HepG2 (cell line): ENCODE results near the gene PPARA. TPM values are rescaled to one million over a fixed set of nuclear protein-coding genes. Genes with fewer than 3 reads are reported as not detected.

Source experiments
- ATAC-seq: fragments of 200-7000 bp; cut with Tn5 transposase; 3 replicates; pipeline ENCODE4 v1.9.1; 2020; ENCODE audit warnings: mild to moderate bottlenecking, moderate library complexity
- BruUV-seq: library from RNA; stranded (reverse); fragments of 400-500 nt; replicated peaks from 2 replicates; lab custom pipeline; 2021; lab: Mats Ljungman, UMichigan
- CTCF ChIA-PET: fragments of 300-600 bp; formaldehyde crosslinking; extraction: SDS; loops from one replicate; lab custom pipeline; 2021; ENCODE audit warnings: low total read pairs, inconsistent platforms, low intra/inter-chr PET ratio; lab: Yijun Ruan, JAX
- POLR2A ChIA-PET: fragments of 350-600 bp; sonication (Branson Sonifier 250); formaldehyde crosslinking; loops from one replicate; lab custom pipeline; 2020; ENCODE audit warnings: antibody characterized with exemption, inconsistent platforms; lab: Yijun Ruan, JAX
- DNase-seq: peaks from one replicate; pipeline ENCODE4 v3.0.0-alpha.2; 2015; ENCODE audit warnings: low spot score
- FAIRE-seq: peaks from 3 replicates; lab custom pipeline; 2011; peaks lifted over from hg19 to GRCh38; lab: Jason Lieb, UNC
- H2AFZ ChIP-seq: one replicate; pipeline ENCODE4 v1.6.1; 2011; ENCODE audit warnings: low read length, inconsistent platforms
- H3K27ac ChIP-seq: fragments of 300-600 bp; 3 replicates; pipeline ENCODE4 v1.8.0; 2011; ENCODE audit warnings: mixed run types, mild to moderate bottlenecking, mixed read lengths, low read length, inconsistent platforms; ENCODE audit not compliant: insufficient read depth; ENCODE audit errors: extremely low read length
- H3K27me3 ChIP-seq, 2 experiments: fragments of 200-600 bp in 1 of 2; 2 replicates in 1 of 2; 3 replicates in 1 of 2; pipeline versions ENCODE4 v1.6.0 to v1.8.0; 2011; ENCODE audit warnings: low read length in 2 of 2, mild to moderate bottlenecking in 2 of 2, moderate library complexity in 2 of 2, inconsistent platforms in 1 of 2; ENCODE audit not compliant: insufficient read depth in 2 of 2, control insufficient read depth in 1 of 2
- H3K36me3 ChIP-seq, 2 experiments: fragments of 200-600 bp in 1 of 2; replicated peaks in 1 of 2; 2 replicates in 1 of 2; 3 replicates in 1 of 2; pipeline versions ENCODE4 v1.5.1 to v1.8.0; 2011; ENCODE audit warnings: low read length in 2 of 2, inconsistent platforms in 1 of 2; ENCODE audit not compliant: insufficient read depth in 2 of 2, control insufficient read depth in 1 of 2
- H3K4me1 ChIP-seq: 2 replicates; pipeline ENCODE4 v1.5.1; 2012; ENCODE audit warnings: low read length, inconsistent platforms; ENCODE audit not compliant: insufficient read depth
- H3K4me2 ChIP-seq: 2 replicates; pipeline ENCODE4 v1.6.0; 2011; ENCODE audit warnings: low read depth, low read length, inconsistent platforms
- H3K4me3 ChIP-seq, 3 experiments: fragments of 200-600 bp in 1 of 3; sonication (generic), shearing (Covaris generic) in 1 of 3; replicated peaks in 1 of 3; 2 replicates each; pipeline ENCODE4 v1.5.1; 2011 to 2016; ENCODE audit warnings: low read length in 3 of 3, inconsistent platforms in 2 of 3, low read depth in 2 of 3, mild to moderate bottlenecking in 2 of 3, control low read depth in 1 of 3, mixed read lengths in 1 of 3; ENCODE audit not compliant: insufficient read depth in 1 of 3
- H3K79me2 ChIP-seq: one replicate; pipeline ENCODE4 v1.6.1; 2011; ENCODE audit warnings: low read length, inconsistent platforms; ENCODE audit not compliant: insufficient read depth
- H3K9ac ChIP-seq: 2 replicates; pipeline ENCODE4 v1.6.0; 2011; ENCODE audit warnings: mild to moderate bottlenecking, low read depth, low read length, inconsistent platforms; ENCODE audit not compliant: insufficient read depth
- H3K9me3 ChIP-seq: 2 replicates; pipeline ENCODE4 v1.5.1; 2012; ENCODE audit warnings: mild to moderate bottlenecking, low read length
- H4K20me1 ChIP-seq: 2 replicates; pipeline ENCODE4 v1.6.0; 2011; ENCODE audit warnings: inconsistent platforms, mild to moderate bottlenecking, low read length, moderate library complexity; ENCODE audit not compliant: insufficient read depth
- ARNT2 ChIP-seq: sonication (generic); formaldehyde crosslinking; IDR thresholded peaks from 2 replicates; pipeline ENCODE4 v1.8.0; 2022; ENCODE audit warnings: mild to moderate bottlenecking, low read depth, missing genetic modification reagents, moderate library complexity
- GATAD1 ChIP-seq: IDR thresholded peaks from 2 replicates; pipeline ENCODE4 v1.6.1; 2016; ENCODE audit warnings: missing genetic modification reagents, missing compliant biosample characterization
- GZF1 ChIP-seq: sonication (generic); formaldehyde crosslinking; IDR thresholded peaks from 2 replicates; pipeline ENCODE4 v1.5.1; 2020; ENCODE audit warnings: mild to moderate bottlenecking, missing genetic modification reagents
- NCOA5 ChIP-seq: sonication (generic); formaldehyde crosslinking; IDR thresholded peaks from 2 replicates; pipeline ENCODE4 v1.4.0; 2020; ENCODE audit warnings: missing genetic modification reagents
- PHF20 ChIP-seq: sonication (generic); formaldehyde crosslinking; IDR thresholded peaks from 2 replicates; pipeline ENCODE4 v1.5.0; 2020; ENCODE audit warnings: mild to moderate bottlenecking, missing genetic modification reagents
- RFX1 ChIP-seq: fragments of 450-650 bp; IDR thresholded peaks from 2 replicates; pipeline ENCODE4 v1.6.1; 2017
- STAT5B ChIP-seq: sonication (generic); formaldehyde crosslinking; IDR thresholded peaks from 2 replicates; pipeline ENCODE4 v1.4.0; 2020; ENCODE audit warnings: missing genetic modification reagents
- TRIM24 ChIP-seq: sonication (generic); formaldehyde crosslinking; IDR thresholded peaks from 2 replicates; pipeline ENCODE4 v1.8.0; 2022; ENCODE audit warnings: mild to moderate bottlenecking, missing genetic modification reagents
- ZNF530 ChIP-seq: sonication (generic); formaldehyde crosslinking; IDR thresholded peaks from 2 replicates; pipeline ENCODE4 v1.5.0; 2020; ENCODE audit warnings: low read depth, mild to moderate bottlenecking, missing genetic modification reagents
- ZNF839 ChIP-seq: sonication (generic); formaldehyde crosslinking; IDR thresholded peaks from 2 replicates; pipeline ENCODE4 v1.4.0; 2020; ENCODE audit warnings: missing genetic modification reagents, mild to moderate bottlenecking, borderline replicate concordance
- WGBS: methylation state at CpG from one replicate; pipeline ENCODE4 v1.1.6; 2017; ENCODE audit warnings: low lambda C conversion rate; 5-methylcytosine and 5-hydroxymethylcytosine counted together
- in situ Hi-C: cut with HindIII; loops from 2 replicates; pipeline ENCODE4 v1.10.0; 2017; ENCODE audit warnings: low pct_unique_long_range_greater_than_20kb; ENCODE audit not compliant: extremely low pct_ligation_motif_present
- intact Hi-C: fragments of 100-400 bp; cut with micrococcal nuclease; formaldehyde crosslinking; loops from one replicate; pipeline ENCODE4 v1.10.0; 2022; ENCODE audit not compliant: unreplicated experiment
- polyA plus RNA-seq, 8 experiments: library from polyadenylated mRNA; depleted of rRNA in 3 of 8; stranded (reverse) in 7 of 8; unstranded in 1 of 8; fragments of >200 nt; fragmentation: Illumina TruSeq in 4 of 8; extraction: Trizol in 4 of 8; gene quantifications; 2 replicates each; pipeline versions ENCODE4 v1.2.1 to v1.2.3, GENCODE V29; 2011 to 2016; ENCODE audit warnings: low read depth in 4 of 8, missing spikeins in 1 of 8, mixed read lengths in 1 of 8; ENCODE audit not compliant: insufficient read depth in 1 of 8
- total RNA-seq, 5 experiments: library from RNA; depleted of rRNA; stranded (reverse); fragments of >200 nt; fragmentation: Illumina TruSeq; extraction: Trizol; gene quantifications; 2 replicates each; pipeline ENCODE4 v1.2.3, GENCODE V29; 2016; ENCODE audit warnings: low read depth in 1 of 5
- TF ChIP-seq, protein P1 (sequence below): sonication (generic); formaldehyde crosslinking; IDR thresholded peaks from 2 replicates; pipeline ENCODE4 v1.5.0; 2020; ENCODE audit warnings: mild to moderate bottlenecking, missing genetic modification reagents, borderline replicate concordance

The PPARA gene
- total and polyA plus RNA-seq, 2 of the 13 experiments (the other 11 are each of a cell fraction or from before 2014, with no cell fraction given), result 18.2 to 24.7 TPM

DNA sequence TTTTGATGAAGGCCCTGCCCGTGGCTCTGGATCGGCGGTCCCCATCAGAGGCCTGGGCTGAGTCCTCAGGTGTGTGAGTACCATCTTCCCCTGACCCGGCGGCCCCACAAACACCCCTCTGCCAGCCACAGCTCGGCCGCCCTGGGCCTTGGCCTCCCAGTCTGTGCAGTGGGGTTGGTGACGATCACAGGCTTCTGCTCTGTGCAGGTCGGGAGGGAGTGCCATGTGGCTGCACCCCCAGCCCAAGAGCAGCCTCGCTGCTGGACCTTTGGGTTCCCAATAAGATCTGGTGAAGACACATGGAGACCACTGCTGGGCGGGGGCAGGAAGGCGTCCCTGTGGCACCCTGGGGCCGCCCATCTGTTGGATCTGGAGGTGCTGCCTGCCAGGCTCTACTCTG is 47.1 kb upstream of the PPARA start:
- Histone ChIP-seq H3K9ac (no peak overlapping the region), H3K79me2 (no peaks in the 10 kb centered on the region), H4K20me1 (no peaks in the 10 kb centered on the region), H3K36me3 (no peaks in the 10 kb centered on the region), H3K4me1 (peaks cover 36% of the 10 kb centered on the region), H3K4me3 (no peak overlapping the region), H3K27me3 (peaks cover 12 to 37% of the 10 kb centered on the region in 2 experiments), H3K4me2 (no peak overlapping the region), H3K27ac (no peak overlapping the region), H2AFZ (no peak overlapping the region), H3K9me3 (no peaks in the 10 kb centered on the region)
- intact Hi-C loops (no loop called here), in situ Hi-C loops (loop anchor here (25.0 kb wide), 1 partner anchor 466 kb away; no protein-coding TSS in a partner anchor)
- ATAC-seq (no peak), DNase-seq (no peak), FAIRE-seq (no peak)
- ChIA-PET POLR2A (no interaction called here), CTCF (no interaction called here)
- TF ChIP-seq GATAD1 (CRISPR knock-in tag), result no peak
- TF ChIP-seq PHF20, result no peak
- no peak for TF ChIP-seq ARNT2
- no peak for TF ChIP-seq TRIM24
- TF ChIP-seq STAT5B (CRISPR knock-in tag), result no peak
- TF ChIP-seq GZF1 (CRISPR knock-in tag), result no peak
- TF ChIP-seq ZNF530 (CRISPR knock-in tag), result no peak
- TF ChIP-seq, protein P1, sequence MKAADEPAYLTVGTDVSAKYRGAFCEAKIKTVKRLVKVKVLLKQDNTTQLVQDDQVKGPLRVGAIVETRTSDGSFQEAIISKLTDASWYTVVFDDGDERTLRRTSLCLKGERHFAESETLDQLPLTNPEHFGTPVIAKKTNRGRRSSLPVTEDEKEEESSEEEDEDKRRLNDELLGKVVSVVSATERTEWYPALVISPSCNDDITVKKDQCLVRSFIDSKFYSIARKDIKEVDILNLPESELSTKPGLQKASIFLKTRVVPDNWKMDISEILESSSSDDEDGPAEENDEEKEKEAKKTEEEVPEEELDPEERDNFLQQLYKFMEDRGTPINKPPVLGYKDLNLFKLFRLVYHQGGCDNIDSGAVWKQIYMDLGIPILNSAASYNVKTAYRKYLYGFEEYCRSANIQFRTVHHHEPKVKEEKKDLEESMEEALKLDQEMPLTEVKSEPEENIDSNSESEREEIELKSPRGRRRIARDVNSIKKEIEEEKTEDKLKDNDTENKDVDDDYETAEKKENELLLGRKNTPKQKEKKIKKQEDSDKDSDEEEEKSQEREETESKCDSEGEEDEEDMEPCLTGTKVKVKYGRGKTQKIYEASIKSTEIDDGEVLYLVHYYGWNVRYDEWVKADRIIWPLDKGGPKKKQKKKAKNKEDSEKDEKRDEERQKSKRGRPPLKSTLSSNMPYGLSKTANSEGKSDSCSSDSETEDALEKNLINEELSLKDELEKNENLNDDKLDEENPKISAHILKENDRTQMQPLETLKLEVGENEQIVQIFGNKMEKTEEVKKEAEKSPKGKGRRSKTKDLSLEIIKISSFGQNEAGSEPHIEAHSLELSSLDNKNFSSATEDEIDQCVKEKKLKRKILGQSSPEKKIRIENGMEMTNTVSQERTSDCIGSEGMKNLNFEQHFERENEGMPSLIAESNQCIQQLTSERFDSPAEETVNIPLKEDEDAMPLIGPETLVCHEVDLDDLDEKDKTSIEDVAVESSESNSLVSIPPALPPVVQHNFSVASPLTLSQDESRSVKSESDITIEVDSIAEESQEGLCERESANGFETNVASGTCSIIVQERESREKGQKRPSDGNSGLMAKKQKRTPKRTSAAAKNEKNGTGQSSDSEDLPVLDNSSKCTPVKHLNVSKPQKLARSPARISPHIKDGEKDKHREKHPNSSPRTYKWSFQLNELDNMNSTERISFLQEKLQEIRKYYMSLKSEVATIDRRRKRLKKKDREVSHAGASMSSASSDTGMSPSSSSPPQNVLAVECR (CRISPR knock-in tag), result no peak
- TF ChIP-seq NCOA5 (CRISPR knock-in tag), result no peak
- TF ChIP-seq RFX1, result no peak
- no peak for TF ChIP-seq ZNF839 (CRISPR knock-in tag)
- 60% methylated on average over 6 of the region's 13 CpGs for WGBS
- BruUV-seq, result no TSS peak
